Adrenal gland (tissue), 5 donors: ENCODE measurements around the gene LAMB4.

Experiments
- POLR2A ChIP-seq, 2 donors: fragments of 450-650 bp; IDR thresholded peaks; one replicate each; pipeline ENCODE4 v1.6.1; 2017; ENCODE audit warnings: antibody characterized with exemption in 2 of 2, mild to moderate bottlenecking in 2 of 2, moderate library complexity in 1 of 2
- TF ChIP-seq, protein P1 (sequence below), 6 experiments: fragments of 450-650 bp in 4 of 6; fragments of 200-600 bp in 2 of 6; sonication (generic) in 1 of 6; IDR thresholded peaks; 1 replicate in 5 of 6; 2 replicates in 1 of 6; pipeline versions ENCODE4 v1.5.1 to v1.8.0; 2016 to 2021; ENCODE audit warnings: antibody characterized with exemption in 6 of 6, mild to moderate bottlenecking in 2 of 6, moderate library complexity in 1 of 6
- donor health status: DM: no; HTN: no; CAD: no.

DNA sequence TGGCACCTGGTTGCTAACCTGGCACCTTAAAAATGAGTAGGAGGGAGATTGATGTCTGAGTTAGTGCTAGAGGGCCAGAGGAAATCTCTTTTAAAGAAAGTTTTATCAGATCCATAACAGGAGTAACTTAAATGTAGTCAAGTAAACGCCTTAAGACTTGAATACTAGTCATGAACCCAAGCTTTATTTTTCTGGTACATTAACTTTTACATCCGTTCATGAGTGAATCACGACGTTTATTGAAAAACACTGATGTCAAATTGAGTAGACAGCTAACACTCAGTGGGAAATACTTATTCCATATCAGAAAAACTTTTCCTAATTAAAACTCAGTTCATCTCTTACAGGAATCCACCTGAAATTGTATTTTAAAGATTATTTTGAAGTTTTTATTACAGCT is 120.3 kb downstream of the LAMB4 start:
- TF ChIP-seq, protein P1, sequence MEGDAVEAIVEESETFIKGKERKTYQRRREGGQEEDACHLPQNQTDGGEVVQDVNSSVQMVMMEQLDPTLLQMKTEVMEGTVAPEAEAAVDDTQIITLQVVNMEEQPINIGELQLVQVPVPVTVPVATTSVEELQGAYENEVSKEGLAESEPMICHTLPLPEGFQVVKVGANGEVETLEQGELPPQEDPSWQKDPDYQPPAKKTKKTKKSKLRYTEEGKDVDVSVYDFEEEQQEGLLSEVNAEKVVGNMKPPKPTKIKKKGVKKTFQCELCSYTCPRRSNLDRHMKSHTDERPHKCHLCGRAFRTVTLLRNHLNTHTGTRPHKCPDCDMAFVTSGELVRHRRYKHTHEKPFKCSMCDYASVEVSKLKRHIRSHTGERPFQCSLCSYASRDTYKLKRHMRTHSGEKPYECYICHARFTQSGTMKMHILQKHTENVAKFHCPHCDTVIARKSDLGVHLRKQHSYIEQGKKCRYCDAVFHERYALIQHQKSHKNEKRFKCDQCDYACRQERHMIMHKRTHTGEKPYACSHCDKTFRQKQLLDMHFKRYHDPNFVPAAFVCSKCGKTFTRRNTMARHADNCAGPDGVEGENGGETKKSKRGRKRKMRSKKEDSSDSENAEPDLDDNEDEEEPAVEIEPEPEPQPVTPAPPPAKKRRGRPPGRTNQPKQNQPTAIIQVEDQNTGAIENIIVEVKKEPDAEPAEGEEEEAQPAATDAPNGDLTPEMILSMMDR (IDR thresholded peaks at IDR 0.05) = no peak
- TF ChIP-seq POLR2A (IDR thresholded peaks at IDR 0.05) = no peak
